Activated CD4-positive, alpha-beta T cell treated with anti-CD3 and anti-CD28 coated beads, Interleukin-2, amount 10 ng/mL, durations not matched to agents 24 days and 14 days (primary cell): Measurements from ENCODE around the gene CARD10. TPM values are rescaled to one million over a fixed set of nuclear protein-coding genes. Genes with fewer than 3 reads are reported as not detected.
A peak's percentile ranks its signal among the peaks of the same experiment; 100 is the strongest.

Experiments used
- DNase-seq: peaks from one replicate; pipeline ENCODE4 v3.0.0; 2022
- H3K27ac Mint-ChIP-seq: one replicate; pipeline ENCODE4 v1.8.0; 2022; ENCODE audit warnings: mild to moderate bottlenecking, mixed read lengths
- H3K27me3 Mint-ChIP-seq: one replicate; pipeline ENCODE4 v1.8.0; 2022; ENCODE audit warnings: mixed read lengths
- H3K36me3 Mint-ChIP-seq: one replicate; pipeline ENCODE4 v1.8.0; 2022; ENCODE audit warnings: low read depth, mild to moderate bottlenecking, mixed read lengths
- H3K4me1 Mint-ChIP-seq: one replicate; pipeline ENCODE4 v1.8.0; 2021; ENCODE audit warnings: mixed read lengths
- H3K4me3 Mint-ChIP-seq: one replicate; pipeline ENCODE4 v1.8.0; 2022; ENCODE audit warnings: mild to moderate bottlenecking, moderate library complexity, mixed read lengths
- H3K9me3 Mint-ChIP-seq: one replicate; pipeline ENCODE4 v1.8.0; 2021; ENCODE audit warnings: mixed read lengths
- intact Hi-C: fragments of 100-400 bp; cut with micrococcal nuclease; formaldehyde crosslinking; loops from one replicate; pipeline ENCODE4 v1.15.1; 2023
- total RNA-seq: library from RNA; stranded (reverse); gene quantifications from 2 replicates; pipeline ENCODE4 v1.2.3, GENCODE V29; 2022

Gene CARD10
- total RNA-seq, 1 donor from 2014 or later, result not detected

GRCh38 chr22:37487129-37487528 lies 32.1 kb downstream of the CARD10 start:
- Mint-ChIP-seq H3K36me3 (peaks cover 29% of the 10 kb centered on the region), H3K4me1 (peaks cover 38% of the 10 kb centered on the region), H3K9me3 (no peaks in the 10 kb centered on the region), H3K4me3 (peak overlapping the region; percentile 94), H3K27ac (peak overlapping the region; percentile 76), H3K27me3 (no peaks in the 10 kb centered on the region)
- intact Hi-C loops, result no loop called here
- DNase-seq, result no peak

GRCh38 chr22:37486224-37486845 lies 32.9 kb downstream of the CARD10 start, which contains the start of gene MFNG:
Gene MFNG (minus strand): TSS chr22:37486384. CDS start chr22:37486177, 207 bp downstream.
- Mint-ChIP-seq H3K36me3 (peaks cover 34% of the 10 kb centered on the region), H3K27ac (peak within 1 kb of the TSS; percentile 96), H3K9me3 (no peaks in the 10 kb centered on the region), H3K27me3 (no peaks in the 10 kb centered on the region), H3K4me3 (peak within 1 kb of the TSS; percentile 94), H3K4me1 (peaks cover 41% of the 10 kb centered on the region)
- DNase-seq, result peak; percentile 93
- intact Hi-C loops, result no loop called here

DNA sequence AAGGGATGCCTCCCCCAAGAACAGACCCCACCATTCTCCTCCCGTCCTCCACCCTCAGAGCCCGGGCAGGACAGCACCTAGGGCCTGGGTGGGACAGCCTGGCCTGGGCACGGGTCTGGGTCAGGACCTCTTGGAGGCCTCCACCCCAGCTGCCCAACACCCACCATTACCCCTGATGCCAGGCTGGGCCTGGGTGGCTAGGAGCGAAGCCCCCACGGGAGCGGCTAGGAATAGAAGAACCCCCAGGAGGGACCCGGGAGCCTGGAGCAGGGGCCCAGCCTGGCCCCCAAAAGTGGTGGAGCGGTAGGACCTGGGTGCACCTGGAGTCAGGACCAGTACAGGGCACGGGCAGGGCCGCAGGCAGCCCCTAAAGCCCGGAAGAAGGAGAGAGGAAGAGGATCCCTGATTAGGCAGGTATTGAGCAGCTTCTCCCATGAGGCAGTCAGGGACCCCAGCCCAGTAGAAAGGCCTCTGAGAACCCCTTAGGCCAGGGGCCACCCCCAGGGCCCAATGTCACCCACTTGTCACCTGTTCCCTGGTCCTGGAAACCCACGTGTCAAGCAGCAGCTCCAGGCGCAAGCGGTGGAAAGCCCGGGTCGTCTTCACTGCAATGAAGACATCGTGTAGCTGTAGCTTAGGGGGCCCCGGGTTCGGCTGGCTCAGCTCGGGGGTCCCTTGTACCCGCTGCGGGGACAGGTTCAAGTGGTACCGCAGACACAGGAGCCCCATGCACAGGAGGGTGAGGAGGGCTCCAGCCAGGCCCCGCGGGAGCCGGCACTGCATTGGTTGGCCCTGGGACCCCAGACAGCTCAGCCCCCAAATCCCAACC lies 33.6 kb downstream of the CARD10 start:
- peaks cover 39% of the 10 kb centered on the region for H3K36me3 Mint-ChIP-seq
- intact Hi-C loops, result no loop called here

GRCh38 chr22:37484480-37485394 lies 34.5 kb downstream of the CARD10 start:
- Mint-ChIP-seq H3K36me3 (peaks cover 40% of the 10 kb centered on the region), H3K27ac (peak overlapping the region; percentile 96), H3K27me3 (no peaks in the 10 kb centered on the region), H3K4me3 (peak overlapping the region; percentile 94), H3K4me1 (peaks cover 45% of the 10 kb centered on the region), H3K9me3 (no peaks in the 10 kb centered on the region)
- intact Hi-C loops, result loop anchor here (1.0 kb wide), 1 partner anchor 123 kb away; no protein-coding TSS in a partner anchor
- DNase-seq, result peak; percentile 95

More for the DNA sequence above, 33.6 kb downstream of the CARD10 start:
- no peaks in the 10 kb centered on the region for H3K27me3 Mint-ChIP-seq
- H3K4me3 Mint-ChIP-seq, result peak overlapping the region; percentile 94
- peak; percentile 75 for DNase-seq
- H3K4me1 Mint-ChIP-seq, result peaks cover 47% of the 10 kb centered on the region
- H3K9me3 Mint-ChIP-seq, result no peaks in the 10 kb centered on the region
- peak overlapping the region; percentile 96 for H3K27ac Mint-ChIP-seq

DNA sequence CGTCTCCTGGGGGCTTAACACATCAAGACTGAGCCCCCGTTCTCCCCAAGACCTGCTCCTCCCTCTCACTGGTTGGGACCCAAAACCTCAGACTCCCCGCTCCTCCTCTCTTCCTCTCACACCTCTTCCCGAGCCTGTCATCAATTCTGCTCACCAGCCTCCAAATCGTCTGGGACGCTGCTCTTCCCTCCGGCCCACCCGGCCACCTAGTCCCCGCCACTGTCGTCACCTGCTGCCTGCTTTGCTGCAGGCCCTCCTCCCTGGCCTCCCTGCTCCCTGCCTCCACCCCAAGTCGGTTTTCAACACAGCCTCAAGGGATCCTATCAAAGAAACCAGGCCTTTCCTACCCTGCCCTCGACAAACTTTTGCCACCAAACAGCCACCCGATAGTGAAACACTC lies 36.2 kb downstream of the CARD10 start:
- peak overlapping the region; percentile 94 for H3K4me3 Mint-ChIP-seq
- peak overlapping the region; percentile 95 for H3K27ac Mint-ChIP-seq
- H3K4me1 Mint-ChIP-seq, result peaks cover 38% of the 10 kb centered on the region
- DNase-seq, result no peak
- H3K9me3 Mint-ChIP-seq, result no peaks in the 10 kb centered on the region
- intact Hi-C loops, result no loop called here
- H3K27me3 Mint-ChIP-seq, result no peaks in the 10 kb centered on the region
- peaks cover 49% of the 10 kb centered on the region for H3K36me3 Mint-ChIP-seq

GRCh38 chr22:37482244-37482643 lies 37.0 kb downstream of the CARD10 start:
- Mint-ChIP-seq H3K27ac (peak overlapping the region; percentile 95), H3K36me3 (peaks cover 54% of the 10 kb centered on the region), H3K9me3 (no peaks in the 10 kb centered on the region), H3K4me1 (peaks cover 35% of the 10 kb centered on the region), H3K27me3 (no peaks in the 10 kb centered on the region), H3K4me3 (peak overlapping the region; percentile 94)
- intact Hi-C loops, result no loop called here
- DNase-seq, result no peak

DNA sequence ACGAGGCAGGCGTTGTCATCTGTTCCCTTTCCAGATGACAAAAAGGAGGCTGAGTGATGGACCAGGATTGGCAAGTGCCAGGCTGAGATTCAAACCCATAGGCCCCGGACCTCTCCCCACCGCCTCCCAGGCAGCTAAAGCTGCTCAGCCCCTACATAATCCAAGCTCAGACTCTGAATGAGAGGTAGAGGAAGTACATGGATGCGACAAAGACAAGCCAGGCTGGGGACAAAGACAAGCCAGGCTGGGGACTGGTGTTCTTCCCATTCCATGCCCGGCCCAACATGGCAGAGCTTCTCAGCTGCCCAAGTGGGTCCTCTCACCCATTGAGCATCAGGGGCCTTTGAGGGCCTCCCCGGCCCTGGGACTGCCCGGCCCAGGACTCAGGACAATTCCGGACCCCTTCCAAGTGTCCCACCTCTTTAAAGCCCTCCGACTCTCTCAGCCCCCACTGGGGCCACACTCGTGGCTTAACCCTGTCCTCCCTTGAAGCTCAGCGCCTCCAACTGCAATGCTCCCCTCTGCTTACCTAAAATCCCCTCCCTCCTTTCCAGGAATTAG lies 37.8 kb downstream of the CARD10 start:
- intact Hi-C loops, result no loop called here
- Mint-ChIP-seq H3K27ac (peak overlapping the region; percentile 12), H3K4me1 (peaks cover 27% of the 10 kb centered on the region), H3K27me3 (no peaks in the 10 kb centered on the region), H3K9me3 (no peaks in the 10 kb centered on the region), H3K36me3 (peaks cover 56% of the 10 kb centered on the region), H3K4me3 (peak overlapping the region; percentile 28)
- DNase-seq, result no peak

- Mint-ChIP-seq H3K4me1 (peaks cover 26% of the 10 kb centered on the region), H3K4me3 (no peak overlapping the region), H3K36me3 (peaks cover 60% of the 10 kb centered on the region), H3K9me3 (no peaks in the 10 kb centered on the region), H3K27ac (peak overlapping the region; percentile 69), H3K27me3 (no peaks in the 10 kb centered on the region)
- intact Hi-C loops, result no loop called here
- no peak for DNase-seq
Measured at GRCh38 chr22:37480387-37481346, 38.5 kb downstream of the CARD10 start.

DNA sequence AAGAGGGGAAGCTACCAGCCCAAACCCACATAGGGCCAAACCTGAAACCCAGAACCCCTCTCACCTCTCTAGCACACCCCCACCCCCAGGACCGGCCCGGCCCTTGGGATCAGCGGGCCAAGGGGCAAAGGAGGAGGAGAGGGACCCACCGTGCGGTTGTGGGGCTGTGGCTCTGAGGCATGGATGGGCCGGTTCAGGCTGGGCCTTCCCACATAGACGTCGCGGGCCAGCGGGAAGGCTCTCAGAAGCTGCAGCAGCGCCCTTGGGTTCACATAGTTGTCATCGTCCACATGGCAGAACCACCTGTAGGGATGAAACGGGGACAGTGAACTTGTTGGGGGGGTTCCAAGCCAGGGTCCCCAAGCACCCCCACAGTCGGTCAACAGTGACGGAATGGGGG lies 40.0 kb downstream of the CARD10 start:
- no peak overlapping the region for H3K27ac Mint-ChIP-seq
- H3K27me3 Mint-ChIP-seq, result no peaks in the 10 kb centered on the region
- H3K4me1 Mint-ChIP-seq, result peaks cover 26% of the 10 kb centered on the region
- intact Hi-C loops, result no loop called here
- H3K9me3 Mint-ChIP-seq, result no peaks in the 10 kb centered on the region
- H3K36me3 Mint-ChIP-seq, result peaks cover 56% of the 10 kb centered on the region
- no peak overlapping the region for H3K4me3 Mint-ChIP-seq
- no peak for DNase-seq

- peaks cover 54% of the 10 kb centered on the region for H3K36me3 Mint-ChIP-seq
- H3K27ac Mint-ChIP-seq, result no peak overlapping the region
Measured at GRCh38 chr22:37476389-37477329, 42.6 kb downstream of the CARD10 start.

GRCh38 chr22:37474447-37475090 lies 44.6 kb downstream of the CARD10 start:
- no peak overlapping the region for H3K27ac Mint-ChIP-seq
- peaks cover 8% of the 10 kb centered on the region for H3K4me1 Mint-ChIP-seq
- H3K36me3 Mint-ChIP-seq, result peaks cover 62% of the 10 kb centered on the region
- no peak overlapping the region for H3K4me3 Mint-ChIP-seq
- intact Hi-C loops, result no loop called here
- no peak for DNase-seq
- H3K9me3 Mint-ChIP-seq, result no peaks in the 10 kb centered on the region
- no peaks in the 10 kb centered on the region for H3K27me3 Mint-ChIP-seq

More at GRCh38 chr22:37476389-37477329, 42.6 kb downstream of the CARD10 start:
- intact Hi-C loops, result no loop called here
- DNase-seq, result no peak
- Mint-ChIP-seq H3K27me3 (no peaks in the 10 kb centered on the region), H3K4me3 (no peak overlapping the region), H3K9me3 (no peaks in the 10 kb centered on the region), H3K4me1 (peaks cover 9% of the 10 kb centered on the region)
